Activated CD4-positive, alpha-beta T cell treated with anti-CD3 and anti-CD28 coated beads for 4 hours (primary cell): Measurements from ENCODE around the gene FANCL.
A peak's percentile ranks its signal among the peaks of the same experiment; 100 is the strongest.
"Not testable (repeated sequence)": the region's sequence is repeated elsewhere in the genome, so short reads cannot be mapped to it uniquely, and the experiment has no call there.

Experiments used
- DNase-seq, 2 donors: peaks; one replicate each; pipeline ENCODE4 v3.0.0-alpha.2; 2020

FANCL gene

DNA sequence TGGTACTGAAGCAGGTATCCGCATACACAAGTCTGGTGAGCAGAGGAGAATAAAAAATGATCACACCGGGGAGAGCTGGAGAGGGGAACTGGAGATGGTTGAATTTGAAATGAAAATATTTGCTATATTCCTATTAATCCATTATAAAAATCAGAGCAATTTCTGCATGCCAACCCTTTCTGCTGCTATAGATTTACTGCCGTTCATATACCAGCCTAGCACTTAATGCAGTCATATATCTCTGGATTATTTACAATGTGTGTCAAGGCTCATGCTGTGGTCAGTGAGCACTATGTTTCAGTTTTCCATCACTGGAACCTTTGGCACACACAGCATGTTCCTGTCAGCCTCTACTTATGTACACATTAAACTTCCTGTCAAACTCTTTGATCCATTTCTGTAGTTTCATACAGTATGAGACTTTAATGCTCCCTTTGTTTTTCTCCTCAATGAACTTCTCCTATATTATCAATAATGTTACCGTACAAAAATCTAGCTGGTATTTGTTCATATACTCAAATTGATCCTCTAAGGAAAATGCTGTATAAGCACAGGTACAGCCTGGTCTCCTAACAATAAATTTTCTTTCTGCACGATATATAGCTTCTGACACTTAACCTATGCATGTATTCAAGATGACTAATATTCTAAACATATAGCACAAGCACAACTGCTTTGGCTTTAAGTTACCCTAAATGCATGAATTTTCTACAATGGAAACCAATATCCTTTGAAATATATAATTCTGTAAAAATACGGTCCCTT, 36.7 kb downstream of the FANCL start:
- DNase-seq = no peak

DNA sequence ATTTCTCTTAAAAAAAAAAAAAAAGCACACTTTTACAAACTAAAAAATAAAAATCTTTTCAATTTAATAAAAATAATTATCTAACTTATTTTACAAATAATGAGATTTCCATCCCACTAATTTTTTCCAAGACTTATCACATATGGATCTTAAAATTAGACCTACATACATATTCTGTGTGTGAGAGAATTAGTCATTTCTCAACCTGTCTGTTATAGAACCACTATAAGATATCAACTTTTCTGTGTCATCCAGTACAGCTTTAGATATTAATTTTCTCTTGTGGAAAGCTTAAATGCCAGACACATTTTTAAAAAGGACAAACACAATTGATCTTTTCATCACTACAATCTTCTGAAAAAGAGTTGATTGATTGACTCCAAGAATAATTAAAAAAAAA, 38.1 kb downstream of the FANCL start:
- no peak for DNase-seq

DNA sequence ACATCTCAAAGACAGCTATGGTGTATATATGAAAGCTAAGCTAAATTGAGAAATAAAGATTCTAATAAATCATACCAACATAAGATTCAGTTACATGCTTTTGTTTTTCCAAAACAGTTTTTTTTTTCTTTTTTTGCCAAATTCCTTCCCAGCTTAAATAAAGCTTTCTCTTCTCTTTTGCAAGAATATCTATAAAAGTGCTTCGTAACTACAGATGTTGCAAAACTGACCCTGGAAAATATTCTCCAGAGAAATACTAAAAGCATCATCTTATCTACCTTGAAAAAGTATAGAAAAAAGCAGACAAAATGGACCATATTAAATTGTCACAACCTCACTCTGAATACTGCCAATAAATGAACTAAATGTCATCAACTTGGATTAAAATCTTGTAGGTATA, 38.7 kb downstream of the FANCL start:
- DNase-seq = no peak

DNA sequence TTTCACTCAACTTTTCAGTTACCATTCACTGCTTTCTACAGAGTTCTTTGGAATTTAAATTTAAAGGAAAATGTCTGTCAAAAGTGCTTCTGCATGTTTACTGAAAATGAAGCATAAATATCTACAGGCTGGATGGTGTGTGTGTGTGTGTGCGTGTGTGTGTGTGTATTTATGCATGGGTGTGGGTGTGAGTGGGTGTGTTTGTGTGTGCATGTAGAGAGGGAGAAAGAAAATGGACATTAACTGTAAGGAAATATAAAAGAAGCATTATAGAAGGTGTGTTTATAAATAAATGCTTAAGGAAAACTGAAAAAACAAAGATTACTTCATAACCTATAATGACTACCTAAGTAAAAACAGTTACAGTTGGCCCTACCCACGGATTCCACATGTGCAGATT, 43.2 kb downstream of the FANCL start:
- no peak for DNase-seq

DNA sequence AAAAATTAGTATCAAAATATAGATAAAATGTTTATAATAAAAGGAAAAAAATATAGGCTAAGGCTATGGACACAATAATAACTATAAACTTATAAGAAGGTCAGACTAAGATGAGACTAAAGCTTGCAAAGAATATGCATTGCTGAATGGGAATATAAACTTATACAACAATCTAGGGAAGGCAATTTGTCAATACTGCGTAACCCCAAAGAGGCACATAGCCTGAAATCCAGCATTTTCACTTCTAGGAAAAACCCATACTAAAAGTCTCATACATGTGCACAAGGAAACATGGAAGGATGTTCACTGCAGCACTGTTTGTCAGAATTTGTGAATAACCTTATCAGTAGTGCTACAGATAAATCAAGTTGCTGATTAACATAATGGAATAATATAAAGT, 45.5 kb downstream of the FANCL start:
- DNase-seq = no peak

DNA sequence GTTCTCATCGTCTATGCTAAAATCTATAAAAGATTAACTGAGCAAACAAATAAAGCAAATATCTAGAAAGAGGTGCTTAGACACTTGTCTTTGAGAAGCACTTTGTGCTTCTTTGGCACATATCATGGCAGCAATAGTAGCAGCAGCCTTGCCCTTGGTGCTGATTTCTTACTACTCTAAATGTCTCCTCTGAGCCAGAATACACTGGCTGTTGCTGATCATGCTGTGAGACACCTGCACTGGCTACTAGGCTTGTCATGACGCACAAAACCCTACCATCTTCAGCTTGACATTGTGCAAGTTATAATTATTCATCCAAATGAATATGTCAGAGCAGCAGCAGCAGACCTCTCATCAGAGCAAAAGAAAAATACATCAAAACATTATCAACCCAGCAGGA, 46.7 kb downstream of the FANCL start:
- DNase-seq = no peak

DNA sequence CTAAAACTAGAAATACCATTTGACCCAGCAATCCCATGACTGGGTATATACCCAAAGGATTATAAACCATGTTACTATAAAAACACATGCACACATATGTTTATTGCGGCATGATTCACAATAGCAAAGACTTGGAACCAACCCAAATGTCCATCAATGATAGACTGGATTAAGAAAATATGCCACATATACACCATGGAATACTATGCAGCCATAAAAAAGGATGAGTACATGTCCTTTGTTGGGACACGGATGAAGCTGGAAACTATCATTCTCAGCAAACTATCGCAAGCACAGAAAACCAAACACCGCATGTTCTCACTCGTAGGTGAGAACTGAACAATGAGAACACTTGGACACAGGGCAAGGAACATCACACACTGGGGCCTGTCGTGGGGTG, 54.1 kb downstream of the FANCL start:
- not testable (repeated sequence) for DNase-seq

DNA sequence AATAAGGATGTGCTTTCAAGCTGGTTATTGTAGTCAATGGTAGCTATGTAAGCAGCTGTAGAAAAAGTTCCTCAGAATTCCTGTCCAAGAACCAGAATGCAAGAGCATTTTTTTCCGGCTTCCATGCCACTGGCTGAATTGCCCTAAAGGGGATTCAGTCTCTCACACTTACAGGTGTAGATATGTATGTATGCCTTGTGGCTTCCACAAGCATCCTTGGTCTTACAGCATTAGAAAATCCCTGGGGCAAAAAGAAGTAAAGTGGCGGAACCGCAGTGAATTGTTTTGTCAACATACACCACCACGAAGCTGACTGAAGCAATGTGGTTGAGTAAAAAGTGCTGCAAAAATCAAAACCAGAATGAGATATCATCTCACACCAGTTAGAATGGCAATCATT, 54.6 kb downstream of the FANCL start:
- DNase-seq = no peak

DNA sequence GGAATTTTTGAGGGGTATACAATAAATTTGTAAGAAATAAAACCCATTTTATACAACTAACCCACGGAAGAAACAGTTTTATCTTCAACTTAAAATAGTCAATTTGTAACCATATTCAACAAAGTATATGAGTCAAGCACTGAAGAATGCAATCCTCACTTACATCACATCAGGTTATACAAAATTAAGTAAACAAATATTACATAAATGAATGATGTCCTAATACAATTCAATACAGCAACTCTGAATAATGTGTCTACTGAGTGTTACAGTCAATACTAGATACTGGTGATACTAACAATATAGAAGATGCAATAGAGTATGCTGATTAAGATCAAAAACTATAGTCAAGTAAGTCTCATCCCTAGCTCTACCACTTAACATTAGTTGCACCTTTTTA, 58.6 kb downstream of the FANCL start:
- no peak for DNase-seq

DNA sequence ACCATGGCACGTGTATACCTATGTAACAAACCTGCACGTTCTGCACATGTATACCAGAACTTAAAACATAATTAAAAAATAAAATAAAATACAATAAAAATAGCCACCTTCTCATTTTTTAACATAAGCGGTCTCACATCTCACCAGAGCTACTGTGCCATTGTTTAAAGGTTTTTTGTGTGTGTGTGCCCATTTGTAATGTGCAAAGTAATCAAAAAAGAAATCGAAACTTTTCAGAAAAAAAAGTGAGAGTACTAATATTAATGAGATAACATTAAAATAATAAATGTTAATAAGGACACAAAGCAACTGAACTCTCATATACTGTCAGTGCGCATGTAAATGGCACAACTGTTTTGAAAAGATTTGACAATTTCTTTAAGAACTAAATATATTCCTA, 60.5 kb downstream of the FANCL start:
- DNase-seq = no peak

DNA sequence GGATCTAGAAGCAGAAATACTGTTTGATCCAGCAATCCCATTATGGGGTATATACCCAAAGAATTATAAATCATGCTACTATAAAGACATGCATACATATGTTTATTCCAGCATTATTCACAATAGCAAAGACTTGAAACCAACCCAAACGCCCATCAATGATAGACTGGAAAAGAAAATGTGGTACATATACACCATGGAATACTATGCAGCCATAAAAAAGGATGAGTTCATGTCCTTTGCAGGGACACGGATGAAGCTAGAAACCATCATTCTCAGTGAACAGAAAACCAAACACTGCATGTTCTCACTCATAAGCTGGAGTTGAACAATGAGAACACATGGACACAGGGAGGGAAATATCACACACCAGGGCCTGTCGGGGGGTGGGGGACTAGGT, 61.0 kb downstream of the FANCL start:
- DNase-seq = not testable (repeated sequence)

DNA sequence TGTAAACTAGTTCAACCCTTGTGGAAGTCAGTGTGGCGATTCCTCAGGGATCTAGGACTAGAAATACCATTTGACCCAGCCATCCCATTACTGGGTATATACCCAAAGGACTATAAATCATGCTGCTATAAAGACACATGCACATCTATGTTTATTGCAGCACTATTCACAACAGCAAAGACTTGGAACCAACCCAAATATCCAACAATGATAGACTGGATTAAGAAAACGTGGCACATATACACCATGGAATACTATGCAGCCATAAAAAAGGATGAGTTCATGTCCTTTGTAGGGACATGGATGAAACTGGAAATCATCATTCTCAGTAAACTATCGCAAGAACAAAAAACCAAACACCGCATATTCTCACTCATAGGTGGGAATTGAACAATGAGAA, 63.9 kb downstream of the FANCL start:
- DNase-seq = not testable (repeated sequence)

DNA sequence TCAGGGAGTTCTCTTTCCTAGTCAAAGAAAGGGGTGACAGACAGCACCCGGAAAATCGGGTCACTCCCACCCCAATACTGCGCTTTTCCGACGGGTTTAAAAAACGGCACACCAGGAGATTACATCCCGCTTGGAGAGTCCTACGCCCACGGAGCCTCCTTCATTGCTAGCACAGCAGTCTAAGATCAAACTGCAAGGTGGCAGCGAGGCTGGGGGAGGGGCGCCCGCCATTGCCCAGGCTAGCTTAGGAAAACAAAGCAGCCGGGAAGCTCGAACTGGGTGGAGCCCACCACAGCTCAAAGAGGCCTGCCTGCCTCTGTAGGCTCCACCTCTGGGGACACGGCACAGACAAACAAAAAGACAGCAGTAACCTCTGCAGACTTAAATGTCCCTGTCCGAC, 69.3 kb downstream of the FANCL start:
- not testable (repeated sequence) for DNase-seq

DNA sequence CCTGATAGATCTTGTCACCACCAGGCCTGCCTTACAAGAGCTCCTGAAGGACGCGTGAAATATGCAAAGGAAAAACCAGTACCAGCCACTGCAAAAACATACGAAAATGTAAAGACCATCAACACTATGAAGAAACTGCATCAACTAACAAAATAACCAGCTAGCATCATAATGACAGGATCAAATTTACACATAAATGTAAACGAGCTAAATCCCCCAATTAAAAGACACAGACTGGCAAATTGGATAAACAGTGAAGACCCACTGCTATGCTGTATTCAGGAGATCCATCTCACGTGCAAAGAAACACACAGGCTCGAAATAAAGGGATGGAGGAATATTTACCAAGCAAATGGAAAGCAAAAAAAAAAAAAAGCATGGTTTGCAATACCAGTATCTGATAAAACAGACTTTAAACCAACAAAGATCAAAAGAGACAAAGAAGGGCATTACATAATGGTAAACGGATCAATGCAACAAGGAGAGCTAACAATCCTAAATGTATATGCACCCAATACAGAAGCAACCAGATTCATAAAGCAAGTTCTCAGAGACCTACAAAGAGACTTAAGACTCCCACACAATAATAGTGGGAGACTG, 70.7 kb downstream of the FANCL start:
- not testable (repeated sequence) for DNase-seq

DNA sequence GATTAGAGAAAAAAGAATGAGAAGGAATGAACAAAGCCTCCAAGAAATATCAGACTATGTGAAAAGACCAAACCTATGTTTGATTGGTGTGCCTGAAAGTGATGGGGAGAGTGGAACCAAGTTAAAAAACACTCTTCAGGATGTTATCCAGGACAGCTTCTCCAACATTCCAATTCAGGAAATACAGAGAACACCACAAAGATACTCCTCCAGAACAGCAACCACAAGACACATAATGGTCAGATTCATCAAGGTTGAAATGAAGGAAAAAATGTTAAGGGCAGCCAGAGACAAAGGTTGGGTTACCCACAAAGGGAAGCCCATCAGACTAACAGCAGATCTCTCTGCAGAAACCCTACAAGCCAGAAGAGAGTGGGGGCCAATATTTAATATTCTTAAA, 71.3 kb downstream of the FANCL start:
- not testable (repeated sequence) for DNase-seq

DNA sequence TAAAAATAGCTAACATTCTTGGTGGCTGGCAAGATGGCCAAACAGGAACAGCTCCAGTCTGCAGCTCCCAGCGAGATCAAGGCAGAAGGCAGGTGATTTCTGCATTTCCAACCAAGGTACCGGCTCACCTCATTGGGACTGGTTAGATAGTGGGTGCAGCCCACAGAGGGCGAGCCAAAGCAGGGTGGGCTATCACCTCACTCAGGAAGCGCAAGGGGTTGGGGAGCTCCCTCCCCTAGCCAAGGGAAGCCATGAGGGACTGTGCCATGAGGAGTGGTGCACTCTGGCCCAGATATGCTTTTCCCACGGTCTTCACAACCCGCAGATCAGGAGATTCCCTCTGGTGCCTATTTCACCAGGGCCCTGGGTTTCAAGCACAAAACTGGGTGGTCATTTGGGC, 73.0 kb downstream of the FANCL start:
- DNase-seq = not testable (repeated sequence)

DNA sequence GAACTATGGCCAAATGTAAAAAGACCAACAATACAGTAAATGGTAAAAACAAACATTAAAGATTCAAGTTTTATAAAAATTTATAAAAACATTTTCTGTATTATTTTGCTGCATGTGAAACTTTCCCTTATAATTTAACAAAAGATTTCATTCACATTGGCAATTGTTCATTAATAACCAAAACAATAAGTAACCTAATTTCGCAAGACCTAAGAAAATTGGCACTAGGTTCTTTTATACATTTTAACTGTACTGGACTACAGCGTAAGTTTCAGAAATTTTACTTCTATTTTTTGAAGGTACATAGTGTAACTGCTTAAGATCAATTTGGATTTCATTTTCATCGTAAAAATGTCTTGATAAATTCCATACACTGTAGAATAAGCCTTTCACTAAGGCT, 77.2 kb downstream of the FANCL start:
- no peak for DNase-seq

DNA sequence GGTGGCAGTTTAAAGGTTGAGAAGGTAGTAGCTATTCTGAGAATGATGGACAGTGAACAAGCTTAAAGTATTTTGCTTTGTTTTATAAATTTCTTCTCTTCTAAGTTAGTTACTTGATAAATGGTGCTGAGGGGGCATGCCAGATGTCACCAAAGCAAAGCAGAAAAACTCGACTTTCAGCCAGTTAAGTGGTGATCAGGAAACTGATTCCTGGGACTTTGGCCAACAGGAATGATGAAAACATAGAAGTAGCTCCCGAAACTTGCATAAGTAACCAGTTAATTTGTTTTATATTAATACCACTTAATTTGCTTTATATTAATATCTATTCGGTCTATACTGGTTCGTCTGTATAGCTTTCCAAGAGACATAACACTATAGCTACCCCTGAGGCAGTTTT, 82.6 kb downstream of the FANCL start:
- no peak for DNase-seq

DNA sequence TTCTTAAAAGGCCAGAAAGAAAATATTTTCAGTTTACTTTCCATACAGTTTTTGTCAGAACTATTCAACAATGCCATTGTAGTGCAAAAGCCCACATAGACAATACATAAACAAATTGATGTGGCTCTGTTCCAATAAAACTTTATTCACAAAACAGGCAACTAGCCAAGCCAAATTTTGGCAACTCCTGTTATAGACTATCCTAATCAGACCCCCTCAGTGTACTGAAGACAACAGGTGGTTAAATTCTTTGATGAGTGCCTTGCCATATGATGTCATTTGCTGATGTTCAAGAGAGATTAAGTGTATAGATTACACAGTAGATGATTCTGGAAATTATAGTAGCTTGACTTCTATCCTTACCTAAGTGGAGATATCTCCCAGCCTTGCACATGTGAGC, 83.4 kb downstream of the FANCL start:
- DNase-seq = no peak

DNA sequence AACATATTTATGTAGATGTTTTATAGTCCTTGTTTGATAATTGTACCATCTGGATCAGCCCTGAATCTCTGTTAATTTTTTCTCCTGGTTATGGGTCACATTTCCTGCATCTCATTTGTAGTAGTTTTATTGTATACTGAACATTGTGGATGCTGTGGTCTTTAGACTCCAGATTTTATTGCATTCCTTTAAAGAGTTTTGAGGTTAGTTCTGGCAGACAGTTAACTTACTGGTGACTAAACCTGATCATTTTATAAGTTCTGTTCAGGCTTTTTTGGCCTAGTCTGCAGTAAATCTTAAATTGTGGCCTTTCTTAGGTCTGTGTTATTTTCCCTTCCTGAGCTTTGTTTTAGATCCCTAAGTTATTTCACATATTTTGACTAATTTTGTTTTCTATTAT, 84.3 kb downstream of the FANCL start:
- no peak for DNase-seq

DNA sequence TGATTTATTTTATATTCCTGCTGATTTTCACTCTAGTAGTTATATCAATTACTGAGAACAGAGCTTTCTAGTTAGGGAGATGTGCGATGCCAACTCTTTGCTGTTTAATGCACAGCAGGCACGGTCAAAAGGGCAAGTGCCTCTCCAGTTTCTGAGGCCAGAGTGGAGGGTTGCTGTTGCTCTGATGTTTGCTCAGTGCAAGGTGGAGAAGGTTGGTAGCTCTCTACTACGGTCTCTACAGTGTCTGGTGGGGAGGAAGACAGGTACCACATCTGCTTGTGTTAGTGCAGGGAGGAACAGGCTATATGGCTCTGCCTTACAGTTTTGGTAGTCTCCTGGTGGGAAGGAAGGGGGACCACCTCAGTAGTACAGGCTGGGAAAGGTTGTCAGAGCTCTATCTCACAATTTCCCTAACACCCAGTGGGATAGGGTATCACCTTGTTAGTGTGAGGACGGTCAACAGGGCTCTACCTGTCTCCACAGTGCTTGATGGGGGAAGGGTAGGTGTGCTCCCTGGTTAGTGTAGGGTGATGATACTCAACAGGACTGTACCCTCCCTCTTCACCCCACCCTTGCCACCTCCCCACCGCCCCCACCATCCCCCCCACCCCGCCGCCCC, 85.9 kb downstream of the FANCL start:
- DNase-seq = no peak

DNA sequence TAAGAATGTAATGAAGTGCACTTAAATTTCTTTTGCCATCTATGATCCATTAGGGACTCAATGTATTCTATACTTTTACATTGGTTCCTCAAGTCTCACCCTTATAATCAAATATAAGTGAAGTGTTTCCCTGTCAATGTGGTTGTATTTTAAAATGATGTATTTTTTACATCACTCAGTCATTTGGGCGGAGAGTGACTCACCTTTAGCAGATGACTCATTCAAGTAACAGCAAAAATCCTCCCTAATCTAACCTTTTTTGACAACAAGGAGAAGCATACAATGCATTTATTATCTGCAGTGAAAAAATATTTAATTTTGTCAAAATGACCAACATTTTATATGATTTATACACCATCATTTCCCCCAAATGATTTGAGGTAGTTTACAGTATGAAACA, 94.4 kb downstream of the FANCL start:
- DNase-seq = peak in 1 of 2 donors; percentile 3

DNA sequence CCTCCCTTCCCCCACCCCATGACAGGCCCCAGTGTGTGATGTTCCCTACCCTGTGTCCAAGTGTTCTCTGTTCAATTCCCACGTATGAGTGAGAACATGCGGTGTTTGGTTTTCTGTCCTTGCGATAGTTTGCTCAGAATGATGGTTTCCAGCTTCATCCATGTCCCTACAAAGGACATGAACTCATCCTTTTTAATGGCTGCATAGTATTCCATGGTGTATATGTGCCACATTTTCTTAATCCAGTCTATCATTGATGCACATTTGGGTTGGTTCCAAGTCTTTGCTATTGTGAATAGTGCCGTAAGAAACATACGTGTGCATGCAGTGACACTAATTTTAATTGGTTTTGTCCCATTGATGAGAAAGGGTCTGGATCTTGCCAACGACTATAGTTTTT, 95.4 kb downstream of the FANCL start:
- DNase-seq = not testable (repeated sequence)

DNA sequence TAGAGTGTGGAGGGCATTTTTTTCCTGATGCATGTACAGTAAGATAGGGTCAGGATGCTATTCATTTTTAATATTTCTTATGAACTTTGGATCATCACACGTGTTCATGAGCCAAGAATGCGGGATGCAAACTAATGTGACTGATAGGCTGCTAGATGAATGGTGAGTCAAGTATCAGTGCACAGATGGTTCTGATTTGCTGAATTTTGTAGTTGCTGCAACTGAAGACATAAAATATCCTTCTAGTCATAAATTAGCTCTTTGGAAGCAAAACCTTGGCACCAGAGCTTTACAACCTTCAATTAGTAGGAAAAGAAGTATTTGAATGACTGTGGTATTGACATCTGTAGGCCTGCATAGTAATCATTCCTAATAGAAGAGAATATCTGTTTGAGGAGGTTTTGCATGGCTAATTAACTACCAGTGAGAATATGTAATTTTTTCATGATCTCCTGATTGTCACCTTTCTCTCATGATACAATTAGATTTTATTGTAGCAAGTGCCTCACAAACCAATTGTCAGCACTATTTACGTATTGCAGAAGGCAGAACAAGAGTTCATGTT, 100.5 kb downstream of the FANCL start:
- no peak for DNase-seq
